GM12873 (cell line): ENCODE results near the gene IPO13.

Source experiments
- CTCF ChIP-seq: IDR thresholded peaks from 2 replicates; pipeline ENCODE4 v1.5.1; 2012; ENCODE audit warnings: low read depth, mild to moderate bottlenecking, moderate library complexity, low read length, control low read depth; ENCODE audit not compliant: insufficient read depth; ENCODE audit errors: missing control alignments

Gene IPO13

DNA sequence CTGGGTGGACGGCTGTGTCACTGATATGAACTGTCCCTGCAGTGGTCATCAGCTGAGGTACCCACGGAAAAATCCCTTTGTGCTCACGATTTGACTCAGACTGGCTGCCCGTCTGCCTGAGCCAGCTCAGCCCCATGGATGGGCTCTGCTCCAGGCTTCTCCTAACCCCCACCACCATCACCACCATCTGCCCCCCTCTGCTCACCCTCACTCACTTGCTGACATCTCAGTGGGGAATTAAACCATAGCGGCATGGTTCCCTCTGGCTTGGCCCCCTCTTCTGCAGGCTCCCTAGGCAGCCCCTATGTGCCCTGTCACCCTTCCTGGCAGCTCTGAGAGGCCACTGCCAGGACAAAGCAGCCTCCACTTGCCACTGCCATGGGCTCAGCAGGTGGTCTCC lies 67.2 kb downstream of the IPO13 start:
- TF ChIP-seq CTCF: no peak

DNA sequence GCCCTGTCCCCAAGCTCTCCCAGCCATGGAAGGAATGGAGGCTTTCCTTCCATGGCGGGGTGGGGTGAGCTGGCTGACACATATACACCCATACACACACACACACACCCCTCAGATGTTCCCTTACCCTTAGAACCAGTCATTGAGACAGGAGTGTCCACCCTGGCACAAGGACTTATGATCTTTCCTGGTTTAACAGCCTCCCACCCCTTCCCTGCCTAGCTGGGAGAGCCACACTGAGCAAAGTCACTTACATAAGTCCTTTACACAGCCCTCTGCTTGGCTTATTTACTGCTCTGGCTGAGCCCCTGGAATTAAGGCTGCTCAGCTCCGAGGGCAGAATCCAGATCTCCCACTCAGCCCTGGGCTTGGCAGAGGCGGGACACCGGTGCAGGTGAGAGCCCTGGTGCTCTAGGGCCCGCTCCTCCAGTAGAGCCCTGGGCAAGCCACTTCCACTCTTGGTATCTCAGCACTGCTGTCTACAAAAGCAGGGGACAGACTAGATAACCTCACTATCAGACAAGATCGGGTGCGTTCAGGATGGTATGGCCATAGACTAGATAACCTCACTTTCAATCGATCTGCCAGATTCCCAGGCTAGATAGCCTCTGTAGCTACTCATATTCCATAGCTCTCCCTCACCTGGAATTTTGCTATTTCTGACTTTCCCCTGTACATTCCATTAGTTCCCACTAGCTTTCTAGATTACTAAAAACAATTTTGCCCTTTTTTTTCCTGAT lies 67.8 kb downstream of the IPO13 start:
- TF ChIP-seq CTCF: no peak

DNA sequence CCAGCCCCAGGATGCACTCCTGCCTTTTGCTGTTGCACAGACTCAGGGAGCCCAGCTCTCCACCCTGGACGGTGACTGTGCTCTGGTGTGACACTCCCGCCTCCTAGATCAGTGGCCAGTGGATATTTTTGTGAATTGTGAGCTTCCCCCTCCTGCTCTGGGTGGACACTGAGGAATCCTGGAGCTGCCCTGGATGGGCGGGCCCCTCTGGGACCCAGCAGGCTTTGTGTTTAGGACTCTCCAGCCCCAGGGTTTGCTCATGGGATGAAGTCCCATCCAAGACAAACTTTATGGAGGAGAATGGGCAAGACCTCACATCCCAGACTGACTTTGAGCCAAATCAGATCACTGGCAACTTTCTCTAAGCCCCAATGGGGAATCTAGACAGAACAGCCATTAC lies 68.5 kb downstream of the IPO13 start:
- no peak for TF ChIP-seq CTCF

GRCh38 chr1:44016041-44016889 lies 69.5 kb downstream of the IPO13 start:
- TF ChIP-seq CTCF: no peak

- no peak for TF ChIP-seq CTCF
Measured at GRCh38 chr1:44016890-44017400, 70.2 kb downstream of the IPO13 start.
